M059J (cell line): ENCODE results near the gene CARD10. TPM values are rescaled to one million over a fixed set of nuclear protein-coding genes. Genes with fewer than 3 reads are reported as not detected.

Source experiments
- total RNA-seq: library from RNA; depleted of rRNA; stranded (reverse); fragments of >200 nt; shearing (Covaris generic); gene quantifications from 2 replicates; pipeline ENCODE4 v1.2.3, GENCODE V29; 2014; rRNA removed

The CARD10 gene
- total RNA-seq, 1 experiment from 2014 or later = 10.6 TPM

Other genes with a start within 250 kb of the CARD10 start
- gene CYTH4, start 236.9 kb downstream of the CARD10 start, total RNA-seq = 0.25 and 0.27 TPM in 2 replicates
- gene ELFN2, start 91.9 kb downstream of the CARD10 start, total RNA-seq = 0.76 and 3.1 TPM in 2 replicates
- gene MFNG, start 33.0 kb downstream of the CARD10 start, total RNA-seq = 0.07 TPM in 1 of 2 replicates, not detected in the other
- gene CDC42EP1, start 41.1 kb upstream of the CARD10 start, total RNA-seq = 44.3 and 51.7 TPM in 2 replicates
- not detected in 2 replicates for gene LGALS2, start 60.7 kb upstream of the CARD10 start, total RNA-seq
- 11.7 and 21.8 TPM in 2 replicates for gene GGA1, start 89.4 kb upstream of the CARD10 start, total RNA-seq
- 0.86 and 1.5 TPM in 2 replicates for gene SH3BP1, start 120.3 kb upstream of the CARD10 start, total RNA-seq
- gene PDXP, start 139.3 kb upstream of the CARD10 start, total RNA-seq = 29.8 and 32.6 TPM in 2 replicates
- gene LGALS1, start 156.2 kb upstream of the CARD10 start, total RNA-seq = 2,501 and 2,563 TPM in 2 replicates
- gene NOL12, start 166.9 kb upstream of the CARD10 start, total RNA-seq = 20.6 and 25.9 TPM in 2 replicates
- 42.5 and 68.1 TPM in 2 replicates for gene TRIOBP, start 177.6 kb upstream of the CARD10 start, total RNA-seq